A673 (cell line): Measurements from ENCODE around the gene VCAN.

Experiments used
- EZH2 ChIP-seq: fragments of 200-600 bp; sonication (generic); IDR thresholded peaks from 2 replicates; pipeline ENCODE4 v1.6.1; 2017; ENCODE audit warnings: borderline replicate concordance, low read depth, mild to moderate bottlenecking, mixed read lengths, antibody characterized with exemption, low read length; ENCODE audit not compliant: poor library complexity, severe bottlenecking
- TF ChIP-seq, protein P1 (sequence below): fragments of 300-800, 200-600 bp; sonication (generic); conservative IDR thresholded peaks from 2 replicates; pipeline ENCODE4 v1.5.1; 2017; ENCODE audit warnings: low read depth, mild to moderate bottlenecking, antibody characterized with exemption, low read length, moderate library complexity, mixed read lengths

DNA sequence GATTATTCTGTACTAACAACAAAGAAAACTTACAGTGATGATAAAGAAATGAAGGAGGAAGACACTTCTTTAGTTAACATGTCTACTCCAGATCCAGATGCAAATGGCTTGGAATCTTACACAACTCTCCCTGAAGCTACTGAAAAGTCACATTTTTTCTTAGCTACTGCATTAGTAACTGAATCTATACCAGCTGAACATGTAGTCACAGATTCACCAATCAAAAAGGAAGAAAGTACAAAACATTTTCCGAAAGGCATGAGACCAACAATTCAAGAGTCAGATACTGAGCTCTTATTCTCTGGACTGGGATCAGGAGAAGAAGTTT is 67.9 kb downstream of the VCAN start:
- TF ChIP-seq, protein P1, sequence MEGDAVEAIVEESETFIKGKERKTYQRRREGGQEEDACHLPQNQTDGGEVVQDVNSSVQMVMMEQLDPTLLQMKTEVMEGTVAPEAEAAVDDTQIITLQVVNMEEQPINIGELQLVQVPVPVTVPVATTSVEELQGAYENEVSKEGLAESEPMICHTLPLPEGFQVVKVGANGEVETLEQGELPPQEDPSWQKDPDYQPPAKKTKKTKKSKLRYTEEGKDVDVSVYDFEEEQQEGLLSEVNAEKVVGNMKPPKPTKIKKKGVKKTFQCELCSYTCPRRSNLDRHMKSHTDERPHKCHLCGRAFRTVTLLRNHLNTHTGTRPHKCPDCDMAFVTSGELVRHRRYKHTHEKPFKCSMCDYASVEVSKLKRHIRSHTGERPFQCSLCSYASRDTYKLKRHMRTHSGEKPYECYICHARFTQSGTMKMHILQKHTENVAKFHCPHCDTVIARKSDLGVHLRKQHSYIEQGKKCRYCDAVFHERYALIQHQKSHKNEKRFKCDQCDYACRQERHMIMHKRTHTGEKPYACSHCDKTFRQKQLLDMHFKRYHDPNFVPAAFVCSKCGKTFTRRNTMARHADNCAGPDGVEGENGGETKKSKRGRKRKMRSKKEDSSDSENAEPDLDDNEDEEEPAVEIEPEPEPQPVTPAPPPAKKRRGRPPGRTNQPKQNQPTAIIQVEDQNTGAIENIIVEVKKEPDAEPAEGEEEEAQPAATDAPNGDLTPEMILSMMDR = no peak
- no peak for TF ChIP-seq EZH2
